Activated CD8-positive, alpha-beta T cell treated with anti-CD3 and anti-CD28 coated beads for 36 hours (primary cell): ENCODE data around the gene FRMD4A. TPM values are rescaled to one million over a fixed set of nuclear protein-coding genes. Genes with fewer than 3 reads are reported as not detected.

Experiments
- ATAC-seq: fragments of 200-7000 bp; cut with Tn5 transposase; one replicate; pipeline ENCODE4 v1.10.0; 2021; ENCODE audit warnings: mild to moderate bottlenecking, moderate library complexity
- CTCF ChIA-PET: fragments of 350-600 bp; sonication (Branson Sonifier 250); formaldehyde crosslinking; loops from one replicate; lab custom pipeline; 2021; ENCODE audit warnings: antibody characterized with exemption; lab: Charles Lee
- POLR2A ChIA-PET: fragments of 350-600 bp; sonication (Branson Sonifier 250); formaldehyde crosslinking; loops from one replicate; lab custom pipeline; 2021; ENCODE audit warnings: antibody characterized with exemption; lab: Charles Lee
- DNase-seq: peaks from one replicate; pipeline ENCODE4 v3.0.0-alpha.2; 2020
- H3K27ac Mint-ChIP-seq: one replicate; pipeline ENCODE4 v1.8.0; 2021; ENCODE audit warnings: mild to moderate bottlenecking, mixed read lengths
- H3K27me3 Mint-ChIP-seq: one replicate; pipeline ENCODE4 v1.8.0; 2021; ENCODE audit warnings: mixed read lengths
- H3K36me3 Mint-ChIP-seq: one replicate; pipeline ENCODE4 v1.8.0; 2021; ENCODE audit warnings: low read depth, mixed read lengths
- H3K4me1 Mint-ChIP-seq: one replicate; pipeline ENCODE4 v1.8.0; 2021; ENCODE audit warnings: low read depth, mixed read lengths
- H3K4me3 Mint-ChIP-seq: one replicate; pipeline ENCODE4 v1.8.0; 2021; ENCODE audit warnings: mild to moderate bottlenecking, moderate library complexity, mixed read lengths
- H3K9me3 Mint-ChIP-seq: one replicate; pipeline ENCODE4 v1.8.0; 2021; ENCODE audit warnings: mixed read lengths
- intact Hi-C: fragments of 100-400 bp; cut with micrococcal nuclease; formaldehyde crosslinking; loops from one replicate; pipeline ENCODE4 v1.10.0; 2022
- total RNA-seq, 2 experiments: library from RNA; stranded (reverse); gene quantifications; one replicate each; pipeline ENCODE4 v1.2.3, GENCODE V29; 2021
- TF ChIP-seq, protein P1 (sequence below): fragments of 200-600 bp; IDR thresholded peaks from one replicate; pipeline ENCODE4 v1.8.0; 2022; ENCODE audit warnings: antibody characterized with exemption, mild to moderate bottlenecking

FRMD4A gene
- total RNA-seq, 2 experiments from 2014 or later, result 2.1 to 2.8 TPM

DNA sequence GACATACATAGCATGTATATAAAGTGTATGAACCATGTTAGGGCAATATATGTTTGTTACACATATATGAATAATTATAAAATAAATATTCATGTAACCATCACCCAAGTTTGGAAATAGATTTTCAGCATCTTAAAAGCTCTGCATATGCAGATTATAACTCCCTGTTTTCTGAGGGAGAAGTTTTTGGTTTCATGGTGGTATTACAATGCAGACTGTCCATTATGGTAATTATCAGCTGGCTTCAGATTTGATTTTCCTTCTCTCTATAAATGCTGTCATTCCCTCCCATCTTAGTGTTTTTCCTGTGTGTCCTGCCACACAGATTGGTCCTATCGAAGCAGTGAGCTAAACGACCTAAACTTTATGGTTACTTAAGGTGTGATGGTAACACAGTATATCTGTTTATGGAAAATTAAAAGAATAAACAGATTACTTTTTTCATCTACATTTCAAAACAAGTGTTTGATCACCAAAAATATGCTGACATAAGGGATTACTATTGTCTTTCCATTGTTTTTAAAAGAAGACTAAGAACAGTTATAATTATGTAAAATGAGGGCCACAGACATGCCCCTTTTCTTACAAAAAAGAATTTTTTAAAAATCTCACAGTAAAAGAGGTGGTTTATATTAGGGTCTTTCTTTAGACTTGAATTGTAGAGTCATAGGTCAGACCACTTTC is 726.2 kb downstream of the FRMD4A start:
- H3K9me3 Mint-ChIP-seq, result no peaks in the 10 kb centered on the region
- H3K4me1 Mint-ChIP-seq, result no peaks in the 10 kb centered on the region
- H3K4me3 Mint-ChIP-seq, result no peak overlapping the region
- ATAC-seq, result no peak
- intact Hi-C loops, result no loop called here
- TF ChIP-seq, protein P1, sequence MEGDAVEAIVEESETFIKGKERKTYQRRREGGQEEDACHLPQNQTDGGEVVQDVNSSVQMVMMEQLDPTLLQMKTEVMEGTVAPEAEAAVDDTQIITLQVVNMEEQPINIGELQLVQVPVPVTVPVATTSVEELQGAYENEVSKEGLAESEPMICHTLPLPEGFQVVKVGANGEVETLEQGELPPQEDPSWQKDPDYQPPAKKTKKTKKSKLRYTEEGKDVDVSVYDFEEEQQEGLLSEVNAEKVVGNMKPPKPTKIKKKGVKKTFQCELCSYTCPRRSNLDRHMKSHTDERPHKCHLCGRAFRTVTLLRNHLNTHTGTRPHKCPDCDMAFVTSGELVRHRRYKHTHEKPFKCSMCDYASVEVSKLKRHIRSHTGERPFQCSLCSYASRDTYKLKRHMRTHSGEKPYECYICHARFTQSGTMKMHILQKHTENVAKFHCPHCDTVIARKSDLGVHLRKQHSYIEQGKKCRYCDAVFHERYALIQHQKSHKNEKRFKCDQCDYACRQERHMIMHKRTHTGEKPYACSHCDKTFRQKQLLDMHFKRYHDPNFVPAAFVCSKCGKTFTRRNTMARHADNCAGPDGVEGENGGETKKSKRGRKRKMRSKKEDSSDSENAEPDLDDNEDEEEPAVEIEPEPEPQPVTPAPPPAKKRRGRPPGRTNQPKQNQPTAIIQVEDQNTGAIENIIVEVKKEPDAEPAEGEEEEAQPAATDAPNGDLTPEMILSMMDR, result no peak
- H3K27ac Mint-ChIP-seq, result no peak overlapping the region
- peaks cover 17% of the 10 kb centered on the region for H3K36me3 Mint-ChIP-seq
- no peaks in the 10 kb centered on the region for H3K27me3 Mint-ChIP-seq
- POLR2A ChIA-PET, result interaction anchor here (2.1 kb wide), 1 partner anchor 11 kb away, joined by 6 read pairs; no protein-coding TSS in a partner anchor
- CTCF ChIA-PET, result interaction anchor here (1.0 to 1.4 kb wide), 4 partner anchors 9 to 173 kb away, joined by 3 to 4 read pairs (median 4); partner anchors contain the start of gene PRPF18
- DNase-seq, result no peak

DNA sequence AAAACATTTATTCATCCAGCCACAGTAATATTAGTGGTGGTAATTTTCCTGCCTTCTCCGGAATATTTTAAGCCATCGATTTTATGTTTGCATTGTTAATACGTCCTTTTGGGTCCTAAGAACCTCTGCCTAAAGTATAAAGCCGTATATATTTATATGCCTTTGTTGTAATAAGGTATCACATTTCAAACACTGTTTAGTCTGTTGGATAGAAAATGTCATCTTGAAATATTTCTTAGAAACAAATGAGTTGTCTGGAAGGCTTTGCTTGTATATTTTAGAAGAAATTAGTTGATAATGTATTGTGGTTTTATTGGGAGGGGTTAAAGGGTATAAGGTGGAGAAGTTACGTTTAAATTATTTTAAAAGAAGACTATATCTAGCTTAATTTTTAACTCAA is 732.8 kb downstream of the FRMD4A start:
- Mint-ChIP-seq H3K36me3 (peaks cover 9% of the 10 kb centered on the region), H3K27ac (no peak overlapping the region), H3K27me3 (no peaks in the 10 kb centered on the region), H3K4me3 (no peak overlapping the region), H3K4me1 (peaks cover 11% of the 10 kb centered on the region), H3K9me3 (no peaks in the 10 kb centered on the region)
- ChIA-PET CTCF (interaction anchor here (1.7 kb wide), 1 partner anchor 11 kb away, joined by 5 read pairs; the partner anchor contains the start of gene PRPF18), POLR2A (no interaction called here)
- no peak for ATAC-seq
- intact Hi-C loops, result no loop called here
- no peak for DNase-seq
- TF ChIP-seq, protein P1, result no peak

DNA sequence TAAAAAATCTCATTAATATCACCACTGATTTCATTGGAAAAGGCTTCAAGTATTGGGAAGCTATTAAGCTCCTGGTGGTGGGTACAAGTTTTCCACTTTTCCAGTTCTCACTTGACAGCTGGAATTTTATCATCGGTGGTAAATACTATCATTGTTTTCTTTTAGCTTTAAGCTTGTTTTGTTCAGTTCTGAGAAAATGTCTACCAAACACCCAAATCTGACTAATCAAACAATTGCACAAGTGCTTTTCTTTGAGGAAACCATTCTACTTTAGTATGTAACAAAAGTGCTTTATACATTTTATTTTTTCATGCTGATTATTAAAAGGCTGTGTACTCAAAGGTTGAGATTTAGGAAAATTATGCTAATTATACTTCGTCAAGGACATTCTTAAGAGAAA is 736.1 kb downstream of the FRMD4A start:
- H3K27me3 Mint-ChIP-seq, result no peaks in the 10 kb centered on the region
- H3K36me3 Mint-ChIP-seq, result peaks cover 5% of the 10 kb centered on the region
- no peak for DNase-seq
- no peaks in the 10 kb centered on the region for H3K9me3 Mint-ChIP-seq
- H3K27ac Mint-ChIP-seq, result no peak overlapping the region
- intact Hi-C loops, result no loop called here
- TF ChIP-seq, protein P1, result no peak
- H3K4me3 Mint-ChIP-seq, result no peak overlapping the region
- H3K4me1 Mint-ChIP-seq, result peaks cover 16% of the 10 kb centered on the region
- CTCF ChIA-PET, result no interaction called here
- POLR2A ChIA-PET, result no interaction called here
- ATAC-seq, result no peak
